ES-I3 (cell line): ENCODE results near the gene TMEM233.

ENCODE experiments used
- H3K36me3 ChIP-seq: 2 replicates; pipeline ENCODE4 v1.6.1; 2013; ENCODE audit warnings: mild to moderate bottlenecking, low read length, control low read depth, moderate library complexity; ENCODE audit not compliant: insufficient read depth
- H3K4me1 ChIP-seq: 2 replicates; pipeline ENCODE4 v1.6.1; 2013; ENCODE audit warnings: mild to moderate bottlenecking, control low read depth, low read length; ENCODE audit not compliant: insufficient read depth
- H3K9ac ChIP-seq: 2 replicates; pipeline ENCODE4 v1.6.1; 2013; ENCODE audit warnings: low read depth, mild to moderate bottlenecking, low read length, moderate library complexity
- H3K9me3 ChIP-seq: 2 replicates; pipeline ENCODE4 v1.6.1; 2013; ENCODE audit warnings: mild to moderate bottlenecking, low read length, moderate library complexity; ENCODE audit not compliant: control insufficient read depth, insufficient read depth

TMEM233 gene

DNA sequence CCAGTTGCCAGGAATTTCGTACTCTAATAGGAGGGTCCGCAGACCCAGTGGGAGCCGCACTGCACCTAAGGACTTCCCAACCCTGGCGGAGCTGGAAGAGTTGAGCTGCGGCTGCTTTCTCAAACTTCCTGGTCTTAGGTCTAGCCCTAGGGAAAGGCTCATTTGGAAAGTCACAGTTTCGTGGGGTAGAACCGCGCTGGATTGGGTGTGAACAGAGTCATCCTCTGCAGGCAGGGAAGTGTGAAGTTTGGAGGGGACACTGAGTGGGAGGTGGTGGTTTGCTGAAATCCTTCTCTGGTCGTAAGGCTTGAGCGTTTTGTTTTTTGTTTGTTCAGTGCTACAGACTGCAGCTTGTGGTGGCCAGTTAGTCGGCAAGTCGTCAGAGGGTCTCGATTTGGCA is 93.2 kb downstream of the TMEM233 start:
- peaks cover 3% of the 10 kb centered on the region for H3K36me3 ChIP-seq
- H3K4me1 ChIP-seq, result no peaks in the 10 kb centered on the region
- no peak overlapping the region for H3K9ac ChIP-seq
- H3K9me3 ChIP-seq, result no peaks in the 10 kb centered on the region

DNA sequence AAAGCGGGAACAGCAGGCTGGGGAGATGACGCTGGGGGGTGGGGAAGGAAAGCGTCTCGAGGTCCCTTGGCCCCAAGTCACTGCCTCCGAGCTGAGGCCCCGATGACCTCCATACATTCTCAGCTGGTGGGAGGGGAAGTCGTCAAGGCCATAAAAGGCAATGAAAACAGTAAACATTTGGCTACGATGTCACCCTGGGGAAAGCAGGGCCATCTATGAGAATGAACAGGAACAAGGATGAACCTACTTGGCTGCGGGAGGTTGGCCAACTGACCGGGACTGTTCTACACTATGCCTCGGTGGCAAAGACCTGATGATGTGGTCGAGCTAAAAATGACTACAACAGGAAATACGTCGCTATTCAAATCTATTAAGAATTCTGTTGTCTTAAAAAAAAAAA is 93.8 kb downstream of the TMEM233 start:
- Histone ChIP-seq H3K36me3 (peaks cover 3% of the 10 kb centered on the region; the same call in 1 of the 2 replicates), H3K9me3 (no peaks in the 10 kb centered on the region), H3K4me1 (no peaks in the 10 kb centered on the region), H3K9ac (no peak overlapping the region)

DNA sequence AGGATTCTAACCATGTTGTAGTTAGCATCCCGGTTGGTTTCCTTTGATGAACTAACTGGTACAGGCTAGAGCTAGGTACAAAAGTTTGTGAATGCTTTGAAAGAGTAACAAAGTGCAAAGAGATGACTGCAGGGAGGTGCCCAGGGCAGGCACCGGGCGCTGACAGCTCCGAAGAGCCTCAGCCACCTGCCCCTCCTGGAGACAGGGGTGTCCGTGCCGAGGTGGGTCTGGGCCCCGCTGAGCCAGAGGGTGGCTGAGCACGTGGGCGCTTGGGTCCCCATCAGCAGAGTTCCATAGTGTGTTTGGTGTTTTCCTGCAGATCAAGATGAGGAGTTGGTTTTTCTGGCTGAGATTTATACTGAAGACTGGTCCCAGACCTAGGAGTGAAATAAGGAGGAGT is 94.3 kb downstream of the TMEM233 start:
- Histone ChIP-seq H3K4me1 (no peaks in the 10 kb centered on the region), H3K9ac (no peak overlapping the region), H3K9me3 (no peaks in the 10 kb centered on the region), H3K36me3 (peaks cover 3% of the 10 kb centered on the region; the same call in 1 of the 2 replicates)

DNA sequence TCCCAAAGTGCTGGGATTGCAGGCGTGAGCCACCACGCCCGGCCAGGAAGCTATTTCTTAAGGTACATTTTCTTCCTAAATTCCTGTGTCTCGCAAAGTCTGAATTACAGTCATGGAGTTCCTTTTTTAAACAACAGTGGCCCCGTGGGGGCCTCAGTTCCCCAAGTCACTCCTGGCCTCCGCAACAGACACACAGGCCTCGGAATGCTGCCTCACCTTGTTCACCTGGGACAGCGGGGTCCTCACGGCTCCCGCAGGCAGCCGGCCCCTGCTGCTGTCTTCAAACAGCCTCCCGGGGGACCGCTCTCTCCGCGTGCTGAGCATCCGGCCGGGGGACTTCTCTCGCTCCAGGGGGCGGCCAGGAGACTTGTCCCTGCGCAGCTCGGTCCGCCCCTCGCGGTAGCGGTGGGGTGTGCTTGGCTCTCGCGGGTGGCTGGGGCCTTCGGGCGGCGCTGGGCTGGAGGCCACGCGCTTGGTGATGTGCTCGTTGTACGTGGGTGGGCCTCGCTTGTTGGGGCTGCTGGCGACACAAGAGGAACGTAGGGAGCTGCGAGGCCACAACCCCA is 96.4 kb downstream of the TMEM233 start:
- H3K36me3 ChIP-seq, result no peaks in the 10 kb centered on the region
- H3K4me1 ChIP-seq, result no peaks in the 10 kb centered on the region
- no peak overlapping the region for H3K9ac ChIP-seq
- no peaks in the 10 kb centered on the region for H3K9me3 ChIP-seq

DNA sequence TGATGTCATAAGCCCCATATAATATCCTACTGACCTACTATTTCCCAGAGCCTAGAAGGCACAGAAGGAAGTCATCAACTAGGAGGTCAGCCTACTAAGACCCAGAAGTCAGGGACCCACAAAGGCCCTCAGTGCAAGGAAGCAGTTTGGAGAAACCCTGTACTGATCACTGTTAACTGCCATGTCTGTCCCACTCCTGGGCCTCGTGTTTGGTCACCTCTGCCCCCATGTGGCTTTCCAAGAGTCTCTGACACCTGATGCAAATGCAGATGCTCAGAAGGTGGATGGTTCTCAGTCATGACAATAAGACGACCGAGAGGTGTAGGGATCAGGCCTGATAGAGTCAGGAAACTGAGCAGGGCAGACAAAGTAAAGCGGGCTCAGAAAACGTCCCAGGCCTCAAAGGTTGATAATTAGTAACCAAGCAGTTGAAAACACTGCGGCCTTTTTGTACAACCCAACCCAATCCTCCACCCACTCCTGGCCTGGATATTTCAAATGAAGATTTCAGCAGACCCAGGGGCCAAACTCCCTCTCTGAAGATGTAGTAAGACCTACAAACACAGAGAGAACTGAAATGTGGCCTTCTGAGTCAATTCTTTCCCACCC is 97.7 kb downstream of the TMEM233 start:
- Histone ChIP-seq H3K9me3 (no peaks in the 10 kb centered on the region), H3K9ac (no peak overlapping the region), H3K36me3 (no peaks in the 10 kb centered on the region), H3K4me1 (no peaks in the 10 kb centered on the region)

DNA sequence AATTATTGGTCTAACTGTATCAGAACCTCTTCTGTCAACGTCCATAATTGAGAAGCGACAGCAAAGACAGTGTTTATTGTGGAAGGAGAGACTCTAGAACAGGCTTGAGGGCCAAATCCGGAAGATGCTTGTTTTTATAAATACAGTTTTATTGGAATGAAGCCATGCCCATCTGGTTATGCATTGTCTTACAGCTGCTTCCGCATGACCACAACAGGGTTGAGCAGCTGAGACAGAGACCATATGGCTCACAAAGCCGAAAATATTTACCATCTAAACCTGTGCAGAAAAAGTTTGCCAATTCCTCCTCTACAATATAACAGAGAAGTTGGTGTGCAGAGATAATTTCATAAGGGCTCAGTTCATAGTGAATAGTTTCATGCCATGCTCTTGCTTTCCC is 98.8 kb downstream of the TMEM233 start:
- Histone ChIP-seq H3K9ac (no peak overlapping the region), H3K4me1 (no peaks in the 10 kb centered on the region), H3K36me3 (peaks cover 2% of the 10 kb centered on the region; the same call in 1 of the 2 replicates), H3K9me3 (no peaks in the 10 kb centered on the region)
